GM10266 (cell line): ENCODE results near the gene ADGRA1.

Source experiments
- DNase-seq: peaks from one replicate; pipeline ENCODE4 v3.0.0; 2012; ENCODE audit errors: extremely low spot score
- CTCF ChIP-seq: IDR thresholded peaks from 2 replicates; pipeline ENCODE4 v1.5.1; 2012; ENCODE audit warnings: mild to moderate bottlenecking, low read depth; ENCODE audit not compliant: control insufficient read depth, insufficient read depth; ENCODE audit errors: missing control alignments

Gene ADGRA1

GRCh38 chr10:133160826-133161471 is 73.2 kb downstream of the ADGRA1 start:
- DNase-seq, result no peak
- no peak for TF ChIP-seq CTCF

- DNase-seq, result no peak
- TF ChIP-seq CTCF, result no peak
Measured at GRCh38 chr10:133161486-133162109, 73.9 kb downstream of the ADGRA1 start.

- DNase-seq, result no peak
- TF ChIP-seq CTCF, result no peak
Measured at GRCh38 chr10:133162178-133162909, 74.6 kb downstream of the ADGRA1 start.

GRCh38 chr10:133162910-133163856 is 75.5 kb downstream of the ADGRA1 start:
- no peak for DNase-seq
- TF ChIP-seq CTCF, result no peak

- DNase-seq, result no peak
- no peak for TF ChIP-seq CTCF
Measured at GRCh38 chr10:133163889-133164815, 76.4 kb downstream of the ADGRA1 start.

GRCh38 chr10:133164816-133165555 is 77.3 kb downstream of the ADGRA1 start:
- TF ChIP-seq CTCF, result no peak
- no peak for DNase-seq
